Measurements from ENCODE around the gene AREL1.

DNA sequence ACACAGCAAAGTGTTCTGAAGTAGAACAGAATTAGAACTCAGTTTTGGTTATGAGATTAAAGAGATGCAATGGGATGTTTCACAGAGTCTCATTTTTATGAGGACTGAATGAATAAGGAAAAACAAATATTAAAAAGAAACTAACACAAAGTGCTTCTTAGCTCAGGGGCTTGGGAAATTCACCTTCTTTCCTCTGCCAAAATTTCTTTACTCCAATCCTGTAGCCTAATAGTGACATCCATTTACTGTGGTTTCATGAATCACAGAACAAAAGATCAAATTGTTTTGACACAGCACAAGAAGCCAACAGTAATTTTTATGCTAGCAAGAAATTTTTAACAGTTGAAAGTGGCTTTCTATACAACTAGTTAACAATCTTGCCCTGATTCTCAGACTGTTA lies 37.7 kb downstream of the AREL1 start:
- TF ChIP-seq, protein P1, sequence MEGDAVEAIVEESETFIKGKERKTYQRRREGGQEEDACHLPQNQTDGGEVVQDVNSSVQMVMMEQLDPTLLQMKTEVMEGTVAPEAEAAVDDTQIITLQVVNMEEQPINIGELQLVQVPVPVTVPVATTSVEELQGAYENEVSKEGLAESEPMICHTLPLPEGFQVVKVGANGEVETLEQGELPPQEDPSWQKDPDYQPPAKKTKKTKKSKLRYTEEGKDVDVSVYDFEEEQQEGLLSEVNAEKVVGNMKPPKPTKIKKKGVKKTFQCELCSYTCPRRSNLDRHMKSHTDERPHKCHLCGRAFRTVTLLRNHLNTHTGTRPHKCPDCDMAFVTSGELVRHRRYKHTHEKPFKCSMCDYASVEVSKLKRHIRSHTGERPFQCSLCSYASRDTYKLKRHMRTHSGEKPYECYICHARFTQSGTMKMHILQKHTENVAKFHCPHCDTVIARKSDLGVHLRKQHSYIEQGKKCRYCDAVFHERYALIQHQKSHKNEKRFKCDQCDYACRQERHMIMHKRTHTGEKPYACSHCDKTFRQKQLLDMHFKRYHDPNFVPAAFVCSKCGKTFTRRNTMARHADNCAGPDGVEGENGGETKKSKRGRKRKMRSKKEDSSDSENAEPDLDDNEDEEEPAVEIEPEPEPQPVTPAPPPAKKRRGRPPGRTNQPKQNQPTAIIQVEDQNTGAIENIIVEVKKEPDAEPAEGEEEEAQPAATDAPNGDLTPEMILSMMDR (IDR thresholded peaks at IDR 0.05) = no peak
- no peak for TF ChIP-seq EP300 (IDR thresholded peaks at IDR 0.05)

Measured in suprapubic skin (tissue), 3 donors.